ENCODE data around the gene ITPKB. TPM values are rescaled to one million over a fixed set of nuclear protein-coding genes. Genes with fewer than 3 reads are reported as not detected.

ITPKB gene
- total and polyA plus RNA-seq, 2 of the 13 experiments (the other 11 are each of a cell fraction or from before 2014, with no cell fraction given): not detected

GRCh38 chr1:226736001-226736907, 2.8 kb downstream of the ITPKB start:
- Histone ChIP-seq H2AFZ (ENCODE audit: low read length) (no peak overlapping the region), H3K4me3 (replicated peaks in 1 of 3; ENCODE audit: insufficient read depth in 1 of 3, low read depth in 2 of 3, low read length in 3 of 3) (no peak overlapping the region), H3K9me3 (ENCODE audit: low read length) (no peaks in the 10 kb centered on the region), H3K36me3 (replicated peaks in 1 of 2; ENCODE audit: control insufficient read depth in 1 of 2, insufficient read depth in 2 of 2, low read length in 2 of 2) (no peaks in the 10 kb centered on the region), H3K4me1 (ENCODE audit: insufficient read depth, low read length) (peaks cover 15% of the 10 kb centered on the region), H4K20me1 (ENCODE audit: insufficient read depth, low read length) (0 out of 2 replicates have a peak, but pooled peaks cover 2% of the 10 kb centered on the region), H3K4me2 (ENCODE audit: low read depth, low read length) (no peak overlapping the region), H3K79me2 (ENCODE audit: insufficient read depth, low read length) (no peaks in the 10 kb centered on the region), H3K27me3 (ENCODE audit: control insufficient read depth in 1 of 2, insufficient read depth in 2 of 2, low read length in 2 of 2) (peaks cover 14 to 83% of the 10 kb centered on the region in 2 experiments), H3K9ac (ENCODE audit: insufficient read depth, low read depth, low read length) (no peak overlapping the region), H3K27ac (ENCODE audit: extremely low read length, insufficient read depth, low read length) (no peak overlapping the region)
- FAIRE-seq (no peak), ATAC-seq (no peak), DNase-seq (ENCODE audit: low spot score) (no peak)
- POLR2A ChIA-PET: no interaction called here
- TF ChIP-seq, protein P1, sequence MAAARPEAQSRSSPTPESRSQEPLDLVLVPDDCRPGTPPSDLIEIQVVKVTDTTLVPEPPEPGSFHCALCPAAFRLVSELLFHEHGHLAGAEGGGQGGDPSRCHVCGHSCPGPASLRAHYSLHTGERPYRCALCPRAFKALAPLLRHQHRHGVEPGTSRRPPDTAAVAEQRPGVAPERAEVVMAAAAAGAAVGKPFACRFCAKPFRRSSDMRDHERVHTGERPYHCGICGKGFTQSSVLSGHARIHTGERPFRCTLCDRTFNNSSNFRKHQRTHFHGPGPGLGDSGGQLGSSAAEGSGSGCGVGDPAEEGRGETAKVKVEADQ (CRISPR knock-in tag; IDR thresholded peaks at IDR 0.05; ENCODE audit: borderline replicate concordance): no peak
- TF ChIP-seq, protein P2, sequence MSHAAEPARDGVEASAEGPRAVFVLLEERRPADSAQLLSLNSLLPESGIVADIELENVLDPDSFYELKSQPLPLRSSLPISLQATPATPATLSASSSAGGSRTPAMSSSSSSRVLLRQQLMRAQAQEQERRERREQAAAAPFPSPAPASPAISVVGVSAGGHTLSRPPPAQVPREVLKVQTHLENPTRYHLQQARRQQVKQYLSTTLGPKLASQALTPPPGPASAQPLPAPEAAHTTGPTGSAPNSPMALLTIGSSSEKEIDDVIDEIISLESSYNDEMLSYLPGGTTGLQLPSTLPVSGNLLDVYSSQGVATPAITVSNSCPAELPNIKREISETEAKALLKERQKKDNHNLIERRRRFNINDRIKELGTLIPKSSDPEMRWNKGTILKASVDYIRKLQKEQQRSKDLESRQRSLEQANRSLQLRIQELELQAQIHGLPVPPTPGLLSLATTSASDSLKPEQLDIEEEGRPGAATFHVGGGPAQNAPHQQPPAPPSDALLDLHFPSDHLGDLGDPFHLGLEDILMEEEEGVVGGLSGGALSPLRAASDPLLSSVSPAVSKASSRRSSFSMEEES (CRISPR knock-in tag; IDR thresholded peaks at IDR 0.05): no peak
- TF ChIP-seq, protein P3, sequence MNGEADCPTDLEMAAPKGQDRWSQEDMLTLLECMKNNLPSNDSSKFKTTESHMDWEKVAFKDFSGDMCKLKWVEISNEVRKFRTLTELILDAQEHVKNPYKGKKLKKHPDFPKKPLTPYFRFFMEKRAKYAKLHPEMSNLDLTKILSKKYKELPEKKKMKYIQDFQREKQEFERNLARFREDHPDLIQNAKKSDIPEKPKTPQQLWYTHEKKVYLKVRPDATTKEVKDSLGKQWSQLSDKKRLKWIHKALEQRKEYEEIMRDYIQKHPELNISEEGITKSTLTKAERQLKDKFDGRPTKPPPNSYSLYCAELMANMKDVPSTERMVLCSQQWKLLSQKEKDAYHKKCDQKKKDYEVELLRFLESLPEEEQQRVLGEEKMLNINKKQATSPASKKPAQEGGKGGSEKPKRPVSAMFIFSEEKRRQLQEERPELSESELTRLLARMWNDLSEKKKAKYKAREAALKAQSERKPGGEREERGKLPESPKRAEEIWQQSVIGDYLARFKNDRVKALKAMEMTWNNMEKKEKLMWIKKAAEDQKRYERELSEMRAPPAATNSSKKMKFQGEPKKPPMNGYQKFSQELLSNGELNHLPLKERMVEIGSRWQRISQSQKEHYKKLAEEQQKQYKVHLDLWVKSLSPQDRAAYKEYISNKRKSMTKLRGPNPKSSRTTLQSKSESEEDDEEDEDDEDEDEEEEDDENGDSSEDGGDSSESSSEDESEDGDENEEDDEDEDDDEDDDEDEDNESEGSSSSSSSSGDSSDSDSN (CRISPR knock-in tag; IDR thresholded peaks at IDR 0.05): no peak
- TF ChIP-seq ARHGAP35 (CRISPR knock-in tag; IDR thresholded peaks at IDR 0.05; ENCODE audit: borderline replicate concordance): no peak
- BruUV-seq (replicated peaks): no TSS peak
- in situ Hi-C loops (cut with HindIII; ENCODE audit: extremely low pct_ligation_motif_present, low pct_unique_long_range_greater_than_20kb) (no loop called here), intact Hi-C loops (cut with micrococcal nuclease; ENCODE audit: unreplicated experiment) (no loop called here)
- WGBS (ENCODE audit: low lambda C conversion rate): 37% methylated on average over 12 of the region's 39 CpGs
- CTCF ChIA-PET (ENCODE audit: low intra/inter-chr PET ratio, low total read pairs): no interaction called here
